Pancreas (tissue), 10 donors: ENCODE measurements around the gene DLX4. TPM values are rescaled to one million over a fixed set of nuclear protein-coding genes. Genes with fewer than 3 reads are reported as not detected.

Experiments
- ATAC-seq, 4 donors: fragments of 200-7000 bp; cut with Tn5 transposase; one replicate each; pipeline versions ENCODE4 v1.8.0 to v1.9.1; 2020; ENCODE audit warnings: mild to moderate bottlenecking in 4 of 4, moderate library complexity in 4 of 4
- DNase-seq, 6 donors: peaks; one replicate each; pipeline ENCODE4 v3.0.0-alpha.2; 2020
- FAIRE-seq: peaks from 2 replicates; lab custom pipeline; 2012; peaks lifted over from hg19 to GRCh38; lab: Jason Lieb, UNC
- H3K27ac ChIP-seq, 4 donors: fragments of 200-600 bp; sonication (generic); 1 replicate in 3 of 4; 2 replicates in 1 of 4; pipeline versions ENCODE4 v1.5.0 to v1.8.0; 2020
- H3K27me3 ChIP-seq, 4 donors: fragments of 200-600 bp; one replicate each; pipeline ENCODE4 v1.8.0; 2021
- H3K36me3 ChIP-seq, 3 donors: fragments of 200-600 bp; sonication (generic) in 1 of 3; one replicate each; pipeline versions ENCODE4 v1.5.0 to v1.8.0; 2020 to 2021
- H3K4me1 ChIP-seq, 3 donors: fragments of 200-600 bp; one replicate each; pipeline ENCODE4 v1.8.0; 2021
- H3K4me3 ChIP-seq, 4 donors: fragments of 200-600 bp; sonication (generic) in 2 of 4; one replicate each; pipeline versions ENCODE4 v1.5.0 to v1.8.0; 2020 to 2021
- H3K9me3 ChIP-seq, 4 donors: fragments of 200-600 bp; one replicate each; pipeline ENCODE4 v1.8.0; 2021
- WGBS, 2 donors: extraction: QIAGEN DNeasy Blood & Tissue Kit; methylation state at CpG; one replicate each; pipeline ENCODE4 v1.1.7; 2013; 5-methylcytosine and 5-hydroxymethylcytosine counted together
- intact Hi-C, 3 donors: fragments of 100-400 bp; cut with DNase I; formaldehyde crosslinking; loops; one replicate each; pipeline versions ENCODE4 v1.11.1 to v1.14.2; 2022
- polyA plus RNA-seq, 2 donors: library from polyadenylated mRNA; stranded (reverse); fragments of 200-250 nt; gene quantifications; one replicate each; pipeline ENCODE4 v1.2.3, GENCODE V29; 2013
- total RNA-seq, 6 donors: library from RNA; stranded (reverse); fragmentation: NEBNext Ultra II Directional in 4 of 6; extraction: Animal tissue kit (Norgen Biotek cat#: 25700) in 4 of 6; gene quantifications; one replicate each; pipeline versions ENCODE4 v1.2.1 to v1.2.4, GENCODE V29; 2021 to 2023
- TF ChIP-seq, protein P1 (sequence below), 4 donors: fragments of 200-600 bp; sonication (generic) in 3 of 4; IDR thresholded peaks; one replicate each; pipeline versions ENCODE4 v1.5.0 to v1.8.0; 2021; ENCODE audit warnings: antibody characterized with exemption in 4 of 4
- donor health status: healthy with polysubstance abuse.
- donor health status: DM: no; HTN: no; CAD: no; lungs with moderate emphysema.
- donor health status: DM: no; HTN: no; CAD: no.
- donor health status: control.
- donor health status: control.
- donor health status: Bipolar disorder and iron deficiency.
- donor health status: DM: yes; HTN: yes; CAD: no.
- donor health status: DM: no; HTN: no; CAD: no.
- donor health status: DM: no; HTN: no; CAD: no.
- donor health status: DM: yes; HTN: yes; CAD: no.

DLX4 gene
- total and polyA plus RNA-seq, 8 donors: 0.16 to 0.30 (median 0.23) TPM; not detected in 3

DNA sequence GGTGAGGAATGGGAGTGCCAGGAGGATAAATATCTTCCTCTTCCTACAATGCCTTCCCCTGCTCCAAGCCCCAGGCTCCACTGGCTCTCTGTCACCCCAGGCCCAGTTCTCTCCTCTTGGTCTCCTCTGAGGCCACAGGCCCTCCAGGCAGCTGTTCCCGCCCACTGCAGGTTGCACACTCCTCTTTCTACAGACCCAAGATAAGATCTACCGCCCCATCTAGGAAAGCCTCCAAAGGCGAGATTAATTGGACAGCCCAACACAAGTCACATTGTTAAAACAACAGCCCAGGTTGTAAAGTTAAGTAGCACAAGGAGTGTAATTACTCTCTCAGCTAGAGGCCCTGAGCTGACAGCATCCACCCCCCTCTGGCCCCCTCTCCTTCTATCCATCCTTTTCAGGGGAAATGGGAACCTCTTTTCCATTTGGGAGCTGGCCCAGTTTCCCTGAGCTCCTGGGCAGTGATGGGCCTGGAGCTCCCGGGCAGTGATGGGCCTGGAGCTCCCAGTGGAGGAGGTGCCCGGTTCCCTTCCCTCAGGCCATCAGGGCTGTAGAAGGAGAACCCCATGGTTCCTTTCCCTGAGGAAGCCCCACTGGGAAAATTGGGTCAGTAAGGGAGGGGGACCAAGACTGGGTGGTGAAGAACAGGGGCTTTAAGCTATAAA, 7.3 kb downstream of the DLX4 start:
- H3K36me3 ChIP-seq: no peaks in the 10 kb centered on the region
- no peak overlapping the region for H3K4me3 ChIP-seq
- TF ChIP-seq, protein P1, sequence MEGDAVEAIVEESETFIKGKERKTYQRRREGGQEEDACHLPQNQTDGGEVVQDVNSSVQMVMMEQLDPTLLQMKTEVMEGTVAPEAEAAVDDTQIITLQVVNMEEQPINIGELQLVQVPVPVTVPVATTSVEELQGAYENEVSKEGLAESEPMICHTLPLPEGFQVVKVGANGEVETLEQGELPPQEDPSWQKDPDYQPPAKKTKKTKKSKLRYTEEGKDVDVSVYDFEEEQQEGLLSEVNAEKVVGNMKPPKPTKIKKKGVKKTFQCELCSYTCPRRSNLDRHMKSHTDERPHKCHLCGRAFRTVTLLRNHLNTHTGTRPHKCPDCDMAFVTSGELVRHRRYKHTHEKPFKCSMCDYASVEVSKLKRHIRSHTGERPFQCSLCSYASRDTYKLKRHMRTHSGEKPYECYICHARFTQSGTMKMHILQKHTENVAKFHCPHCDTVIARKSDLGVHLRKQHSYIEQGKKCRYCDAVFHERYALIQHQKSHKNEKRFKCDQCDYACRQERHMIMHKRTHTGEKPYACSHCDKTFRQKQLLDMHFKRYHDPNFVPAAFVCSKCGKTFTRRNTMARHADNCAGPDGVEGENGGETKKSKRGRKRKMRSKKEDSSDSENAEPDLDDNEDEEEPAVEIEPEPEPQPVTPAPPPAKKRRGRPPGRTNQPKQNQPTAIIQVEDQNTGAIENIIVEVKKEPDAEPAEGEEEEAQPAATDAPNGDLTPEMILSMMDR (IDR thresholded peaks at IDR 0.05): no peak
- peaks cover 0 to 8% (median 0%) of the 10 kb centered on the region in 3 donors for H3K4me1 ChIP-seq
- 45 to 53% methylated on average over 5 of the region's 5 CpGs for WGBS, 2 donors
- FAIRE-seq (no peak), ATAC-seq (peak; percentile 58 to 89 (median 75)), DNase-seq (peak in 3 of 6 donors; percentile 51 to 63 (median 58))
- H3K9me3 ChIP-seq: no peaks in the 10 kb centered on the region
- H3K27me3 ChIP-seq: peaks cover 0 to 16% (median 3%) of the 10 kb centered on the region in 4 donors
- intact Hi-C loops: no loop called here
- no peak overlapping the region for H3K27ac ChIP-seq

DNA sequence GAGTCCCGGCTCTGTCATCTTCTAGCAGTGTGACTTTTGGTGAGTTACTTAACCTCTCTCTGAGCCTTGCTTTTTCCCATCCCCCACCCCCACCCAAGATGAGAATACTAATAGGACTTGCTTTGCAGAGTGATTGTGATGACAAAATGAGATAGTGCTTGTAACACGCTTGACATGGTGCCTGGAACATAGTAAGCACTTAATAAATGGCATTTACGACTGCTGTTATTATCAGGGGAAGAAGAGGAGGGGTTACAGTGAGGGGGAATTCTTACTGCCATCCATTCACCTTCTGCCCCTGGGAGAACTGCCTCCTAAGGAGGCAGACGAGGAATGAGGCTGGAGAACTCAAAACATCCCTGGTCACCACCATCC, 7.8 kb downstream of the DLX4 start:
- no peak for FAIRE-seq
- peaks cover 0 to 12% (median 3%) of the 10 kb centered on the region in 4 donors for H3K27me3 ChIP-seq
- intact Hi-C loops: no loop called here
- WGBS, 2 donors: 52 to 62% methylated on average over 4 of the region's 4 CpGs
- no peak overlapping the region for H3K27ac ChIP-seq
- no peak overlapping the region for H3K4me3 ChIP-seq
- no peak for DNase-seq
- no peaks in the 10 kb centered on the region for H3K36me3 ChIP-seq
- H3K9me3 ChIP-seq: no peaks in the 10 kb centered on the region
- H3K4me1 ChIP-seq: peaks cover 0 to 5% (median 0%) of the 10 kb centered on the region in 3 donors
- TF ChIP-seq, protein P1 (IDR thresholded peaks at IDR 0.05): no peak
- no peak for ATAC-seq

DNA sequence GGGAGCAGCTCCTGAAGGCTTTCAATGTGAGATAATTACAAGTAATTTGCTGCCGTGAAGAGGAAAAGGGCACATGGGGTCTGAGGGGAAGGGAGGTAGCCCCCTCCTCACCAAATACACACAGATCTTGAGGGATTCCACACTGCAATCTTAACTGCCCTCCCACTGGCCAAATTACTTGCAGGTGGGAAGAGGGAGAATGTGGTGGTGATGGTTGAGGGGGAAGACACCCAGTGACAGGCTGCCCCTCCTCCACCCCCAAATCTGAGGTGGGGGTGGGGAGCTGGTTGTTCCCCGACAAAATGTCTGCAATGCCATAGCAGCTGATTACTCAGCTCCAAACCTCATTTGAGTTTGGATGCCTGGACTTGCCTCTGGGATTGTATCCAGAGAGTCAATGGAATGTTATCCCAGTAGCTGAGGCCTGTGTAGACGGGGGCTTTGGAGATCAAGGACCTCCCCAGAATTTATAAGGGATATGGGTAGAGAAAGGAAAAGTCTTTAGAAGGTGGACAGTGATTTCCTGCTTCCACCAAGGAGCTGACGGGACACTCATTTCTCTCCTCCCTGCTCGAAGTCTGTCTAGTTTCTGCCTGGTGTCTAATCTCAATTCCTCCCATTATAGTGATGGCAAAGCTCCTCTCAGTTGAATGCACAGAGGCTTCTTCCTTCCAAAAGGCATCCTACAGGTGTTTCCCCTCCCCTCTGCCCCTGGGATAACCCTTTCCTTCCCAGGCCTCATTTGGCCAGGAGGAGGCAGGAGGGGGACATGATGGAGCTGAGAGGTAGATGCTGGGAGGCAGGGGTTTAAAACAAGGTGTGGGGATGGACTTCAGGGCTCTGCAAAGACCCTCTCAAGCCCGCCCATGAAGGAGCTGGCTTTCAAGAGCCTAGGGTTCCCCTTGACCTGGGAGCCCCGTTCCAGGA, 8.7 kb downstream of the DLX4 start:
- Histone ChIP-seq H3K4me3 (no peak overlapping the region), H3K36me3 (no peaks in the 10 kb centered on the region), H3K27me3 (peaks cover 0 to 4% (median 0%) of the 10 kb centered on the region in 4 donors), H3K27ac (no peak overlapping the region), H3K4me1 (no peaks in the 10 kb centered on the region), H3K9me3 (no peaks in the 10 kb centered on the region)
- FAIRE-seq (no peak), ATAC-seq (no peak), DNase-seq (no peak)
- TF ChIP-seq, protein P1 (IDR thresholded peaks at IDR 0.05): no peak
- intact Hi-C loops: no loop called here
- 53 to 57% methylated on average over 7 of the region's 7 CpGs for WGBS, 2 donors

DNA sequence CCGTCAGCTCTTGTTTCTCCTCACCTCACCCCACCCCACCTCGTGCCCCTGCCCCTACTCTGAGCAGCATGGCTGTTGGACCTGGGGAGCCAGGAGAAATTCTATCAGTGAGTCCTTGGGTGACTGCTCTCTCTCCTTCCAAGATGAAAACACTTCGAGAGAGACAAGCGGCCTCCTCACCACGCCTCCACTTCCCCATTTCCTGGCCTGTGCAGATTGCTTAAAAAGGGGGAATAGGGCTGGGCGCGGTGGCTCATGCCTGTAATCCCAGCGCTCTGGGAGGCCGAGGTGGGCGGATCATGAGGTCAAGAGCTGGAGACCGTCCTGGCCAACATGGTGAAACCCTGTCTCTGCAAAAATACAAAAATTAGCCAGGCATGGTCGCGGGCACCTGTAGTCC, 9.5 kb downstream of the DLX4 start:
- ATAC-seq (no peak), DNase-seq (no peak), FAIRE-seq (no peak)
- Histone ChIP-seq H3K4me3 (no peak overlapping the region), H3K36me3 (no peaks in the 10 kb centered on the region), H3K27ac (no peak overlapping the region), H3K4me1 (no peaks in the 10 kb centered on the region), H3K9me3 (no peaks in the 10 kb centered on the region), H3K27me3 (no peaks in the 10 kb centered on the region)
- TF ChIP-seq, protein P1 (IDR thresholded peaks at IDR 0.05): no peak
- intact Hi-C loops: no loop called here
- WGBS, 2 donors: 67 to 71% methylated on average over 13 of the region's 13 CpGs
